Testis (tissue), 3 donors: ENCODE data around the gene CD80. TPM values are rescaled to one million over a fixed set of nuclear protein-coding genes. Genes with fewer than 3 reads are reported as not detected.

Source experiments
- DNase-seq: peaks from one replicate; pipeline ENCODE4 v3.0.0-alpha.2; 2019
- H3K27ac ChIP-seq, 2 donors: fragments of 200-600 bp; sonication (generic); one replicate each; pipeline ENCODE4 v1.5.1; 2019
- H3K27me3 ChIP-seq: fragments of 200-600 bp; sonication (generic); one replicate; pipeline ENCODE4 v1.5.1; 2019
- H3K36me3 ChIP-seq: fragments of 200-600 bp; sonication (generic); one replicate; pipeline ENCODE4 v1.5.1; 2017; ENCODE audit warnings: low read depth; ENCODE audit errors: missing control alignments
- H3K4me1 ChIP-seq: fragments of 200-600 bp; sonication (generic); one replicate; pipeline ENCODE4 v1.5.1; 2019
- H3K4me3 ChIP-seq, 2 donors: fragments of 200-600 bp; sonication (generic); one replicate each; pipeline ENCODE4 v1.5.1; 2017 to 2019
- H3K9me3 ChIP-seq: fragments of 200-600 bp; sonication (generic); one replicate; pipeline ENCODE4 v1.5.1; 2017
- CTCF ChIP-seq, 3 experiments: fragments of 450-650 bp in 2 of 3; fragments of 200-600 bp in 1 of 3; sonication (generic) in 1 of 3; IDR thresholded peaks; one replicate each; pipeline ENCODE4 v1.5.1; 2016 to 2019; ENCODE audit warnings: antibody characterized with exemption in 3 of 3, mild to moderate bottlenecking in 2 of 3, moderate library complexity in 1 of 3
- POLR2A ChIP-seq: fragments of 450-650 bp; IDR thresholded peaks from one replicate; pipeline ENCODE4 v1.6.1; 2017; ENCODE audit warnings: antibody characterized with exemption, mild to moderate bottlenecking, moderate library complexity
- WGBS, 2 donors: methylation state at CpG; one replicate each; pipeline ENCODE4 v1.1.5; 2018; 5-methylcytosine and 5-hydroxymethylcytosine counted together
- intact Hi-C: fragments of 100-400 bp; cut with DNase I; formaldehyde crosslinking; loops from one replicate; pipeline ENCODE4 v1.15.1; 2023; ENCODE audit warnings: low total_unique reads
- polyA plus RNA-seq: library from polyadenylated mRNA; stranded (reverse); fragments of 350-450 nt; fragmentation: Illumina TruSeq; extraction: RNeasy Lipid Tissue Mini Kit (QIAGEN cat#74804); gene quantifications from one replicate; pipeline ENCODE4 v1.2.3, GENCODE V29; 2014; ENCODE audit warnings: low read depth, low replicate concordance; ENCODE audit not compliant: insufficient read depth
- total RNA-seq, 2 donors: library from RNA; depleted of rRNA; stranded (reverse); fragments of >200 nt; gene quantifications; one replicate each; pipeline ENCODE4 v1.2.3, GENCODE V29; 2016

CD80 gene
- total and polyA plus RNA-seq, 3 donors from 2014 or later, result 0.42 to 2.0 (median 0.74) TPM

GRCh38 chr3:119542168-119542767 is 17.1 kb downstream of the CD80 start:
- TF ChIP-seq CTCF (IDR thresholded peaks at IDR 0.05) (no peak), POLR2A (no peak)
- 69 to 72% methylated on average over 2 of the region's 2 CpGs for WGBS, 2 donors

GRCh38 chr3:119541547-119541946 is 17.9 kb downstream of the CD80 start:
- Histone ChIP-seq H3K4me3 (no peak overlapping the region), H3K4me1 (no peaks in the 10 kb centered on the region), H3K36me3 (no peaks in the 10 kb centered on the region), H3K27me3 (no peaks in the 10 kb centered on the region), H3K27ac (no peak overlapping the region), H3K9me3 (no peaks in the 10 kb centered on the region)
- 78 to 81% methylated on average over 3 of the region's 3 CpGs for WGBS, 2 donors
- no peak for TF ChIP-seq CTCF (IDR thresholded peaks at IDR 0.05)
- TF ChIP-seq POLR2A, result no peak
- no peak for DNase-seq
- intact Hi-C loops, result no loop called here

More at GRCh38 chr3:119542168-119542767, 17.1 kb downstream of the CD80 start:
- H3K4me3 ChIP-seq, result no peak overlapping the region
- H3K36me3 ChIP-seq, result no peaks in the 10 kb centered on the region
- H3K4me1 ChIP-seq, result no peaks in the 10 kb centered on the region
- H3K27me3 ChIP-seq, result no peaks in the 10 kb centered on the region
- H3K9me3 ChIP-seq, result no peaks in the 10 kb centered on the region
- intact Hi-C loops, result no loop called here
- no peak for DNase-seq
- H3K27ac ChIP-seq, result no peak overlapping the region

- no peaks in the 10 kb centered on the region for H3K36me3 ChIP-seq
- no peaks in the 10 kb centered on the region for H3K9me3 ChIP-seq
- H3K4me3 ChIP-seq, result no peak overlapping the region
- no peak overlapping the region for H3K27ac ChIP-seq
- H3K4me1 ChIP-seq, result no peaks in the 10 kb centered on the region
- H3K27me3 ChIP-seq, result no peaks in the 10 kb centered on the region
- intact Hi-C loops, result no loop called here
- TF ChIP-seq POLR2A (no peak), CTCF (IDR thresholded peaks at IDR 0.05) (no peak)
- 79 to 83% methylated on average over 1 of the region's 1 CpG for WGBS, 2 donors
- DNase-seq, result no peak
These were observed 20.6 kb downstream of the CD80 start for GRCh38 chr3:119538772-119539171.

DNA sequence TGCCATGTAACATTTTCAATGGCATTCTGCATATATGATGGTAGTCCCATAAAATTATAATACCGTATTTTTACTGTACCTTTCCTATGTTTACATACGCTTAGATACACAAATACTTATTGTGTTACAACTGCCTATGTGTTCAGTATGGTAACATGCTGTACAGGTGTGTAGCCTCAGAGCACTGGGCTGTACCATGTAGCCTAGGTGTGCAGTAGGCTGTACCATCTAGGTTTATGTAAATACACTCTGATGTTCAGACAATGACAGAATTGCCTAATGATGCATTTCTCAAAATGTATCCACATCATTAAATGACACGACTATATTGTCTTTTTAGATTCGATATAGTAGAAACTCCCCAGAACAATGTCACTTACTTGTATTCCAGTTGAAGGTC is 22.7 kb downstream of the CD80 start:
- no peaks in the 10 kb centered on the region for H3K36me3 ChIP-seq
- intact Hi-C loops, result no loop called here
- H3K27ac ChIP-seq, result no peak overlapping the region
- no peak for DNase-seq
- TF ChIP-seq POLR2A, result no peak
- no peak for TF ChIP-seq CTCF (IDR thresholded peaks at IDR 0.05)
- no peaks in the 10 kb centered on the region for H3K4me1 ChIP-seq
- no peaks in the 10 kb centered on the region for H3K9me3 ChIP-seq
- no peak overlapping the region for H3K4me3 ChIP-seq
- H3K27me3 ChIP-seq, result no peaks in the 10 kb centered on the region
- 87 to 94% methylated on average over 4 of the region's 4 CpGs for WGBS, 2 donors

GRCh38 chr3:119534296-119534695 is 25.1 kb downstream of the CD80 start:
- TF ChIP-seq POLR2A (no peak), CTCF (IDR thresholded peaks at IDR 0.05) (no peak)
- Histone ChIP-seq H3K36me3 (no peaks in the 10 kb centered on the region), H3K27me3 (no peaks in the 10 kb centered on the region), H3K4me1 (no peaks in the 10 kb centered on the region), H3K27ac (no peak overlapping the region), H3K9me3 (no peaks in the 10 kb centered on the region), H3K4me3 (no peak overlapping the region)
- 90 to 100% methylated on average over 1 of the region's 1 CpG for WGBS, 2 donors
- no peak for DNase-seq
- intact Hi-C loops, result no loop called here
